Mucosa of descending colon (tissue), 3 donors: ENCODE measurements around the gene ANKRA2. TPM values are rescaled to one million over a fixed set of nuclear protein-coding genes. Genes with fewer than 3 reads are reported as not detected.
A peak's percentile ranks its signal among the peaks of the same experiment; 100 is the strongest.

ENCODE experiments used
- ATAC-seq: fragments of 200-7000 bp; cut with Tn5 transposase; one replicate; pipeline ENCODE4 v1.9.1; 2020; ENCODE audit warnings: mild to moderate bottlenecking, moderate library complexity
- DNase-seq, 3 donors: peaks; one replicate each; pipeline ENCODE4 v3.0.0-alpha.2; 2020
- H3K36me3 ChIP-seq: fragments of 200-600 bp; one replicate; pipeline ENCODE4 v1.8.0; 2021; ENCODE audit warnings: low read depth, mild to moderate bottlenecking
- H3K4me1 ChIP-seq: fragments of 200-600 bp; one replicate; pipeline ENCODE4 v1.8.0; 2021; ENCODE audit warnings: low read depth, mild to moderate bottlenecking
- H3K4me3 ChIP-seq: fragments of 200-600 bp; one replicate; pipeline ENCODE4 v1.8.0; 2021; ENCODE audit warnings: mild to moderate bottlenecking
- H3K9me3 ChIP-seq: fragments of 200-600 bp; one replicate; pipeline ENCODE4 v1.8.0; 2021; ENCODE audit warnings: mild to moderate bottlenecking
- CTCF ChIP-seq: fragments of 200-600 bp; IDR thresholded peaks from one replicate; pipeline ENCODE4 v1.8.0; 2022; ENCODE audit warnings: antibody characterized with exemption, mild to moderate bottlenecking
- intact Hi-C, 2 donors: fragments of 100-400 bp; cut with DNase I in 1 of 2; cut with micrococcal nuclease in 1 of 2; formaldehyde crosslinking; loops; one replicate each; pipeline versions ENCODE4 v1.11.0 to v1.11.1; 2022; cut with DNase I, micrococcal nuclease
- long read RNA-seq, 2 donors: library from polyadenylated mRNA; unstranded; transcript quantifications; one replicate each; pipeline ENCODE4 v2.0.0, GENCODE V29; 2019 to 2021
- total RNA-seq, 3 donors: library from RNA; stranded (reverse); fragmentation: NEBNext Ultra II Directional in 2 of 3; extraction: Animal tissue kit (Norgen Biotek cat#: 25700) in 2 of 3; gene quantifications; one replicate each; pipeline versions ENCODE4 v1.2.1 to v1.2.4, GENCODE V29; 2021 to 2023
- donor health status: DM: no; HTN: no; CAD: no; lungs with moderate emphysema.
- donor health status: DM: no; HTN: no; CAD: no.
- donor health status: DM: no; HTN: yes; CAD: no.

ANKRA2 gene, protein sequence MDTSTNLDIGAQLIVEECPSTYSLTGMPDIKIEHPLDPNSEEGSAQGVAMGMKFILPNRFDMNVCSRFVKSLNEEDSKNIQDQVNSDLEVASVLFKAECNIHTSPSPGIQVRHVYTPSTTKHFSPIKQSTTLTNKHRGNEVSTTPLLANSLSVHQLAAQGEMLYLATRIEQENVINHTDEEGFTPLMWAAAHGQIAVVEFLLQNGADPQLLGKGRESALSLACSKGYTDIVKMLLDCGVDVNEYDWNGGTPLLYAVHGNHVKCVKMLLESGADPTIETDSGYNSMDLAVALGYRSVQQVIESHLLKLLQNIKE
- total RNA-seq = 10 to 100 TPM; 20.8 to 23.8 (median 23.1) TPM
- long read RNA-seq, donor 1, transcript ANKRA2-201 (9 exons, 2,063 nt) = major isoform, 11 of 17 reads
- long read RNA-seq, donor 1, partial matches to known transcripts = 2 of 17 reads
- long read RNA-seq, donor 1, other reads (novel, unspliced or antisense) = 3 of 17 reads
- long read RNA-seq, donor 2, transcript ANKRA2-201 (9 exons, 2,063 nt) = major isoform, 8 of 9 reads
- long read RNA-seq, donor 2, partial matches to known transcripts = 0 of 9 reads
- long read RNA-seq, donor 2, other reads (novel, unspliced or antisense) = 1 of 9 reads

DNA sequence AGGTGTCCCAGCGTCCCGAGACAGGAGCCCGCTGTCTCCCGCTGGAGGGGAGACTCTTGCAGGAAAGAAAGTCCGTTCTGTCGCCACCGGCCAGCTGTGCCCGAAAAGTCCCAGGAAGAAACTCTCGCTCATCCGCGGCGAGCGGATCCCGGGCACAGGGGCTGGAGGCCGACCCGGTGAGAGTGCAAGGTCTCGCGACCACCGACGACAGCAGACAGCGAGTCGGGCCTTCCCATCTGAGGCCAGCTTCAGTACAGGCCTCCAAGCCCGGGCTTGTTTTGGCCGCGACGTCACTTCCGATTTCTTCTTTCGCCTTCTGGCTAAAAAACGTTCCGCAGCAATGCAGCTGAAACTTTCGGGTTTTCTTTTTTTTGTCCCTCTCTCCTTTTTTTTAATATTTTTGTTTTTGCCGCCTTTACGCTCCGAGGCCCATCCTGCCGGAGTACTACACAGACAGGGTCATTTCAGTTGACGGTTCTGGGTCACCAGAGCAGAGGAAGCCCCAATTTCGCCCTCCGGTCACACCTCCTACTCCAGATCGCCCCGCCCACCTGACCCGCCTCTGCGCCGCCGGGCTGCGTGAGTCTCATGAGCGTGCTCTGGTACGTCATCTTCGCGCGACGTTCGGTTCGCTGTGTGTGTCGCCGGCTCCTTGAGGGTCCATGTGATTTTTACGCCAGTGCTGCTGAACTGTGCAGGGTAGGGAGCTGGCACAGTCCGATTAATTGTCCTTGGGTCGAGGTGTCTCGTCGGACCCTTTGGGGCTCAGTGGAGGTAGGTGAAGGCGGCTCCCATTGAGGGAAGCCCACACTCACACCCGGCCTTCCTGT is at the start of gene ANKRA2, which contains the start of gene UTP15:
Gene ANKRA2, minus strand, starts transcription at position 501 of the 830 bp plus-strand sequence. CDS start 2,758 bp downstream, outside the sequence.
Gene UTP15, plus strand, starts transcription at position 605 of the 830 bp plus-strand sequence. CDS start 1,602 bp downstream, outside the sequence.
- TF ChIP-seq CTCF = no peak
- ATAC-seq = peak; percentile 100
- Histone ChIP-seq H3K4me1 (peaks cover 19% of the 10 kb centered on the region), H3K4me3 (peak within 1 kb of the TSS; percentile 45), H3K36me3 (no peaks in the 10 kb centered on the region), H3K9me3 (no peaks in the 10 kb centered on the region)
- DNase-seq = peak; percentile 99 to 100 (median 99)
- intact Hi-C loops = no loop called here

- peak; percentile 80 for ATAC-seq
- DNase-seq = peak in 1 of 3 donors; percentile 23
Measured at GRCh38 chr5:73615085-73615484, 49.6 kb upstream of the ANKRA2 start.

GRCh38 chr5:73612799-73613198 is 47.4 kb upstream of the ANKRA2 start:
- TF ChIP-seq CTCF = no peak
- Histone ChIP-seq H3K4me3 (no peak overlapping the region), H3K9me3 (no peaks in the 10 kb centered on the region), H3K36me3 (no peaks in the 10 kb centered on the region), H3K4me1 (peaks cover 2% of the 10 kb centered on the region)
- intact Hi-C loops = no loop called here
- ATAC-seq (peak; percentile 24), DNase-seq (no peak)

More at GRCh38 chr5:73615085-73615484, 49.6 kb upstream of the ANKRA2 start:
- intact Hi-C loops = no loop called here
- Histone ChIP-seq H3K9me3 (no peaks in the 10 kb centered on the region), H3K4me1 (peaks cover 3% of the 10 kb centered on the region), H3K36me3 (no peaks in the 10 kb centered on the region), H3K4me3 (no peak overlapping the region)
- TF ChIP-seq CTCF = no peak

GRCh38 chr5:73607228-73607627 is 41.8 kb upstream of the ANKRA2 start:
- no peaks in the 10 kb centered on the region for H3K9me3 ChIP-seq
- ATAC-seq = no peak
- no peaks in the 10 kb centered on the region for H3K36me3 ChIP-seq
- H3K4me1 ChIP-seq = no peaks in the 10 kb centered on the region
- no peak for TF ChIP-seq CTCF
- intact Hi-C loops = loop anchor here in 1 of 2 donors (10.0 kb wide), 1 partner anchor 88 kb away; no protein-coding TSS in a partner anchor
- DNase-seq = no peak
- no peak overlapping the region for H3K4me3 ChIP-seq

DNA sequence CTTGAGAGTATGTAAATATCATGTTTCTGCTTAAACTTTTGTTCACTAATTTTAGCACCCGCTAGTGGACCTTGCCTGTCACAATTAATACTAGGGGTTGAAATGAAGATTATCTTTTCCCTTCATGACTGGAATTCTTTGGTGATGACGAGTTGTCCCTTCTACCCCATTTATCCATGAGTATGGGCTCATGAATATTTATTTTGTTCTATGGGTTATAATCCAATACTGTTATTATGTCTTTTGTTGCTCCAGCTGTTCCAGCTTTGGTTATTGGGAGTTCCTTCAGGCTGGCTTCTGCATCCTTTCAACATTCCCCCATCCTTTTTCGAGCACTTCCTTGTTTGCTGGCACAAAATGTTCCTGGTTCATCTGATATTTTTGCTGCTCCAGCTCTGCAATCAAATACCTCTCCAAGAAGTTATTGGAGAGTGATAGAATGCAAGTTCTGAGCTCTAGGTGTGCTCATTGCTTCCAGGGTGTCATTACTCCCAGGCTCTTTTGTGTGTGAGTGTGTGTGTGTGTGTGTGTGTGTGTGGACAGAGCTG is 40.8 kb upstream of the ANKRA2 start:
- no peaks in the 10 kb centered on the region for H3K36me3 ChIP-seq
- no peaks in the 10 kb centered on the region for H3K9me3 ChIP-seq
- ATAC-seq (peak; percentile 27), DNase-seq (no peak)
- no peak for TF ChIP-seq CTCF
- H3K4me1 ChIP-seq = no peaks in the 10 kb centered on the region
- H3K4me3 ChIP-seq = no peak overlapping the region
- intact Hi-C loops = loop anchor here in 1 of 2 donors (10.0 kb wide), 1 partner anchor 89 kb away; no protein-coding TSS in a partner anchor
